A549 (cell line): Measurements from ENCODE around the gene MAFG. TPM values are rescaled to one million over a fixed set of nuclear protein-coding genes. Genes with fewer than 3 reads are reported as not detected.

ENCODE experiments used
- ATAC-seq, 2 experiments: fragments of 200-7000 bp in 1 of 2; fragments of >200 bp in 1 of 2; cut with Nextera tagmentation in 1 of 2; cut with Tn5 transposase in 1 of 2; 3 replicates each; pipeline versions ENCODE4 v1.8.0 to v1.9.1; 2018 to 2020; ENCODE audit warnings: mild to moderate bottlenecking in 1 of 2, moderate library complexity in 1 of 2
- CTCF ChIA-PET: fragments of 300-600 bp; sonication (Branson Sonifier 250); formaldehyde crosslinking; extraction: SDS; loops from one replicate; lab custom pipeline; 2021; ENCODE audit warnings: antibody characterized with exemption, inconsistent platforms; lab: Yijun Ruan, JAX
- POLR2A ChIA-PET: fragments of 350-600 bp; formaldehyde crosslinking; extraction: SDS; loops from one replicate; lab custom pipeline; 2021; ENCODE audit warnings: antibody characterized with exemption, inconsistent platforms; lab: Yijun Ruan, JAX
- DNase-seq, 2 experiments: peaks; one replicate each; pipeline versions ENCODE4 v3.0.0 to v3.0.0-alpha.2; 2011 to 2016; ENCODE audit warnings: low read depth in 1 of 2, low spot score in 1 of 2
- FAIRE-seq: peaks from 2 replicates; lab custom pipeline; 2011; peaks lifted over from hg19 to GRCh38; lab: Jason Lieb, UNC
- H3K27ac ChIP-seq, 2 experiments: fragments of >200 bp; sonication (Bioruptor Twin); formaldehyde crosslinking; 3 replicates each; pipeline ENCODE4 v1.5.1; 2016 to 2017
- H3K4me1 ChIP-seq: fragments of >200 bp; sonication (Bioruptor Twin); formaldehyde crosslinking; 3 replicates; pipeline ENCODE4 v1.6.1; 2016
- H3K4me2 ChIP-seq: fragments of >200 bp; sonication (Bioruptor Twin); formaldehyde crosslinking; 3 replicates; pipeline ENCODE4 v1.6.1; 2016
- H3K4me3 ChIP-seq: fragments of >200 bp; sonication (Bioruptor Twin); formaldehyde crosslinking; 3 replicates; pipeline ENCODE4 v1.5.1; 2016
- H3K9me3 ChIP-seq: fragments of >200 bp; sonication (Bioruptor Twin); formaldehyde crosslinking; 3 replicates; pipeline ENCODE4 v1.6.1; 2016
- BHLHE40 ChIP-seq: IDR thresholded peaks from 2 replicates; pipeline ENCODE4 v1.6.1; 2012; ENCODE audit warnings: low read depth, low read length, inconsistent platforms
- CBX8 ChIP-seq: fragments of 200-600 bp; sonication (generic); IDR thresholded peaks from 2 replicates; pipeline ENCODE4 v1.6.1; 2016
- CEBPB ChIP-seq, 2 experiments: fragments of >200 bp in 1 of 2; sonication (Bioruptor Twin) in 1 of 2; formaldehyde crosslinking in 1 of 2; IDR thresholded peaks; 2 replicates each; pipeline ENCODE4 v1.6.1; 2012 to 2016
- CHD4 ChIP-seq: fragments of 200-600 bp; sonication (generic); IDR thresholded peaks from 2 replicates; pipeline ENCODE4 v1.6.1; 2016; ENCODE audit warnings: antibody characterized with exemption, mild to moderate bottlenecking, borderline replicate concordance
- EP300 ChIP-seq, 2 experiments: fragments of >200 bp; sonication (Bioruptor Twin); formaldehyde crosslinking; IDR thresholded peaks; 2 replicates in 1 of 2; 3 replicates in 1 of 2; pipeline ENCODE4 v1.6.1; 2016 to 2017
- FOSL2 ChIP-seq, 2 experiments: fragments of 450-650 bp in 1 of 2; fragments of >200 bp in 1 of 2; sonication (Bioruptor Twin) in 1 of 2; formaldehyde crosslinking; IDR thresholded peaks; 2 replicates each; pipeline versions ENCODE4 v1.5.0 to v1.6.1; 2016 to 2020; ENCODE audit warnings: mild to moderate bottlenecking in 1 of 2, moderate library complexity in 1 of 2
- HOXA7 ChIP-seq: fragments of 250-450 bp; sonication (Bioruptor Pico); IDR thresholded peaks from 2 replicates; pipeline ENCODE4 v1.5.0; 2020; ENCODE audit warnings: mild to moderate bottlenecking, moderate library complexity
- HOXB13 ChIP-seq: fragments of 250-450 bp; sonication (Bioruptor Pico); IDR thresholded peaks from 2 replicates; pipeline ENCODE4 v1.5.0; 2020; ENCODE audit warnings: low read depth, mild to moderate bottlenecking, moderate library complexity
- JUN ChIP-seq, 2 experiments: fragments of >200 bp; sonication (Bioruptor Twin); formaldehyde crosslinking; IDR thresholded peaks; 2 replicates in 1 of 2; 3 replicates in 1 of 2; pipeline ENCODE4 v1.6.1; 2016 to 2017
- MAFK ChIP-seq: fragments of 450-650 bp; IDR thresholded peaks from 2 replicates; pipeline ENCODE4 v1.6.1; 2014; ENCODE audit not compliant: partially characterized antibody
- MAZ ChIP-seq: fragments of 150-350 bp; IDR thresholded peaks from 2 replicates; pipeline ENCODE4 v1.6.1; 2014; ENCODE audit warnings: antibody characterized with exemption, low read depth, low read length, borderline replicate concordance
- MYC ChIP-seq: IDR thresholded peaks from 2 replicates; pipeline ENCODE4 v1.6.1; 2012; ENCODE audit warnings: mild to moderate bottlenecking, inconsistent platforms, low read length, improper control_type of control experiment, borderline replicate concordance
- NFE2L2 ChIP-seq: fragments of 150-350 bp; conservative IDR thresholded peaks from 2 replicates; pipeline ENCODE4 v1.6.1; 2014; ENCODE audit warnings: low read length
- NPAS2 ChIP-seq: fragments of 250-450 bp; sonication (Bioruptor Pico); IDR thresholded peaks from 2 replicates; pipeline ENCODE4 v1.8.0; 2022; ENCODE audit warnings: mild to moderate bottlenecking, moderate library complexity, borderline replicate concordance
- PHF8 ChIP-seq: fragments of 200-600 bp; sonication (generic); IDR thresholded peaks from 2 replicates; pipeline ENCODE4 v1.6.1; 2016; ENCODE audit warnings: low read depth, mild to moderate bottlenecking, antibody characterized with exemption, moderate library complexity, borderline replicate concordance
- POLR2A ChIP-seq: IDR thresholded peaks from 2 replicates; pipeline ENCODE4 v1.6.1; 2012; ENCODE audit warnings: mild to moderate bottlenecking, low read length
- RARB ChIP-seq: fragments of 250-450 bp; sonication (Bioruptor Pico); IDR thresholded peaks from 2 replicates; pipeline ENCODE4 v1.8.0; 2021; ENCODE audit warnings: mild to moderate bottlenecking, moderate library complexity
- RFX5 ChIP-seq: fragments of 450-650 bp; IDR thresholded peaks from 2 replicates; pipeline ENCODE4 v1.7.1; 2014; ENCODE audit warnings: antibody characterized with exemption, mild to moderate bottlenecking, moderate library complexity
- TFCP2L1 ChIP-seq: fragments of 250-450 bp; sonication (Bioruptor Pico); IDR thresholded peaks from 2 replicates; pipeline ENCODE4 v1.5.0; 2021; ENCODE audit warnings: mild to moderate bottlenecking
- TP53 ChIP-seq: fragments of 250-450 bp; sonication (Bioruptor Pico); IDR thresholded peaks from 2 replicates; pipeline ENCODE4 v1.5.0; 2021; ENCODE audit warnings: mild to moderate bottlenecking, moderate library complexity
- ZC3H11A ChIP-seq: fragments of 450-650 bp; IDR thresholded peaks from 2 replicates; pipeline ENCODE4 v1.6.1; 2014; ENCODE audit warnings: antibody characterized with exemption, mild to moderate bottlenecking
- ZFP36 ChIP-seq: fragments of 450-650 bp; IDR thresholded peaks from 2 replicates; pipeline ENCODE4 v1.6.1; 2014; ENCODE audit warnings: borderline replicate concordance; ENCODE audit not compliant: partially characterized antibody
- ZNF302 ChIP-seq: fragments of 250-450 bp; sonication (Bioruptor Pico); IDR thresholded peaks from 2 replicates; pipeline ENCODE4 v1.9.0; 2021; ENCODE audit warnings: inconsistent platforms, mild to moderate bottlenecking, moderate library complexity
- WGBS: methylation state at CpG from one replicate; pipeline ENCODE4 v1.1.6; 2017; ENCODE audit errors: missing lambda C conversion rate; 5-methylcytosine and 5-hydroxymethylcytosine counted together
- polyA plus RNA-seq, 4 experiments: library from polyadenylated mRNA; depleted of rRNA in 3 of 4; stranded (reverse); fragments of >200 nt; fragmentation: RNase III in 1 of 4; extraction: RNeasy Plus Mini Kit Qiagen cat#74134 plus additional on column Dnase treatment in 1 of 4; gene quantifications; 2 replicates in 3 of 4; 3 replicates in 1 of 4; pipeline ENCODE4 v1.2.3, GENCODE V29; 2011 to 2017
- TF ChIP-seq, protein P1 (sequence below): fragments of 450-650 bp; IDR thresholded peaks from 2 replicates; pipeline ENCODE4 v1.6.1; 2014; ENCODE audit warnings: antibody characterized with exemption
- TF ChIP-seq, protein P2 (sequence below): IDR thresholded peaks from 2 replicates; pipeline ENCODE4 v1.6.1; 2012
- TF ChIP-seq, protein P3 (sequence below): fragments of >200 bp; sonication (Bioruptor Twin); formaldehyde crosslinking; IDR thresholded peaks from 3 replicates; pipeline ENCODE4 v1.6.1; 2016
- TF ChIP-seq, protein P4 (sequence below): fragments of 250-450 bp; sonication (Bioruptor Pico); IDR thresholded peaks from 2 replicates; pipeline ENCODE4 v1.5.0; 2020; ENCODE audit warnings: low read depth, mild to moderate bottlenecking, moderate library complexity
- TF ChIP-seq, protein P5 (sequence below): IDR thresholded peaks from 2 replicates; pipeline ENCODE4 v1.6.1; 2012
- TF ChIP-seq, protein P6 (sequence below): IDR thresholded peaks from 2 replicates; pipeline ENCODE4 v1.6.1; 2012; ENCODE audit warnings: low read depth, borderline replicate concordance

Gene MAFG
- polyA plus RNA-seq, 2 of the 4 experiments (the other 2 are of a cell fraction): 47.9 to 57.9 TPM

DNA sequence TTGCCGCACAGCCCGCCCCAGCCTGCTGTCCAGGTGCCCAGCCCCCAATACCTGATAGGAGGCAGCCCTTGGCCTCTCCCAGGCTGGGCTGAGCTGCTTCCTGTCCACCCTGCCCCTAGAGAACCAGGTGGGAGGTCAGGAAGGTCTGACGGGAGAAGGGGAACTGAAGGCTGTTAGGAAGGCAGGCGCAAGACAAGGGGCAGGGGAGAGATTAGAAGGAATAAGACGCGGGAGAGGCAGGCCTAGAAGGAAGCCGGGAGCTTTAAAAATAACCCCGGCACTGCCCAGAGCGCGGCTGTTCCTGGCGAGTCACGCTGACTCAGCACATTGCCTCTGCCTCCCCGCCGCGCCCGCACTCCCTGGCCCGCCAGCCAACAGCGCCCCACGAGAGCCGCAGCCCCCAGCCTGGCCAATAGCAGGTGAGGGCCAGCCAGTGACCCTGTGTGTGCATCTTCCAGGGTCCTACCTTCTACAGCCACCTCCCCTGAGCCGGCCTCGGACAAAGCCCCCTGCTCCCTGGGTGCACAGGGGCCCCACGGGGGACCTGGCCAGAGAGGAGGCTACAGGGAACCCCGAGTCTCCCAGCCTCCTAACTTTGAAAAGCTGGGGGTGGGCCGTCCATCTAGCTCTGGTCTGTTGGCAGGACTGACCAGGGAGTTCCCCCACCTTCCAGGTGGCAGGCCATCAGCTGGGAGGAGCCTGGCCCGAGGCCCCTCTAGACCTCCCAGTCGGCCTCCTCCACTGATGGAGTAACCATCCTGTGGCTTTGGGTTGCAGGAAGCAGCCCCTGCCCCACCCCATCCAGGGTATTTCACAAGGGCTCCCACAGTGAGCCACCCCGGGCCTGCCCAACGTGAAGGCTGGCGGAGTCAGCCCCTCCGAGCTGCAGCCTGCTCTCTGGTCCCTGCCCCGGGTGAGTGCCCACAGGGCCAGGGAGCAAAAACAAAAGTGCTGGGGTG lies 4.0 kb downstream of the MAFG start:
- ATAC-seq: peak; percentile 23 to 68
- H3K9me3 ChIP-seq: no peaks in the 10 kb centered on the region
- POLR2A ChIA-PET: interaction anchor here (1.1 to 1.9 kb wide), 7 partner anchors 13 to 240 kb away, joined by 3 to 5 read pairs (median 3); partner anchors contain the start of genes ARL16, HGS, MCRIP1 and PCYT2
- H3K4me3 ChIP-seq: peak overlapping the region; percentile 57
- H3K27ac ChIP-seq: peak overlapping the region; percentile 96 to 98
- peak; percentile 43 for FAIRE-seq
- TF ChIP-seq ZFP36 (no peak), ZC3H11A (no peak; the same call in 1 of the 2 replicates), MAZ (peak; percentile 13; the same call in 1 of the 2 replicates), NFE2L2 (peak; percentile 98), BHLHE40 (no peak), RARB (CRISPR knock-in tag) (no peak), FOSL2 (IDR thresholded peaks at IDR 0.05) (no peak), FOSL2 (CRISPR knock-in tag; IDR thresholded peaks at IDR 0.05) (peak; percentile 61), POLR2A (peak; percentile 18; the same call in 1 of the 2 replicates), MAFK (peak; percentile 100), JUN (IDR thresholded peaks at IDR 0.05) (peak in 1 of 2 experiments; percentile 67; a peak in 2 of 5 replicates), ZNF302 (CRISPR knock-in tag) (no peak), PHF8 (no peak), HOXA7 (CRISPR knock-in tag) (peak; percentile 80; the same call in 1 of the 2 replicates), RFX5 (peak; percentile 78), CHD4 (no peak), EP300 (IDR thresholded peaks at IDR 0.05) (peak in 1 of 2 experiments; percentile 41; a peak in 1 of 5 replicates), TFCP2L1 (CRISPR knock-in tag) (peak; percentile 30; the same call in 1 of the 2 replicates), NPAS2 (no peak), HOXB13 (CRISPR knock-in tag) (0 out of 2 replicates have a peak, but pooled peaks have one; percentile 36), MYC (0 out of 2 replicates have a peak, but pooled peaks have one; percentile 32), CBX8 (no peak), TP53 (peak; percentile 48; the same call in 1 of the 2 replicates), CEBPB (IDR thresholded peaks at IDR 0.05) (peak; percentile 20 to 81; a peak in 2 of 4 replicates)
- TF ChIP-seq, protein P1, sequence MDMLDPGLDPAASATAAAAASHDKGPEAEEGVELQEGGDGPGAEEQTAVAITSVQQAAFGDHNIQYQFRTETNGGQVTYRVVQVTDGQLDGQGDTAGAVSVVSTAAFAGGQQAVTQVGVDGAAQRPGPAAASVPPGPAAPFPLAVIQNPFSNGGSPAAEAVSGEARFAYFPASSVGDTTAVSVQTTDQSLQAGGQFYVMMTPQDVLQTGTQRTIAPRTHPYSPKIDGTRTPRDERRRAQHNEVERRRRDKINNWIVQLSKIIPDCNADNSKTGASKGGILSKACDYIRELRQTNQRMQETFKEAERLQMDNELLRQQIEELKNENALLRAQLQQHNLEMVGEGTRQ: no peak
- TF ChIP-seq, protein P2, sequence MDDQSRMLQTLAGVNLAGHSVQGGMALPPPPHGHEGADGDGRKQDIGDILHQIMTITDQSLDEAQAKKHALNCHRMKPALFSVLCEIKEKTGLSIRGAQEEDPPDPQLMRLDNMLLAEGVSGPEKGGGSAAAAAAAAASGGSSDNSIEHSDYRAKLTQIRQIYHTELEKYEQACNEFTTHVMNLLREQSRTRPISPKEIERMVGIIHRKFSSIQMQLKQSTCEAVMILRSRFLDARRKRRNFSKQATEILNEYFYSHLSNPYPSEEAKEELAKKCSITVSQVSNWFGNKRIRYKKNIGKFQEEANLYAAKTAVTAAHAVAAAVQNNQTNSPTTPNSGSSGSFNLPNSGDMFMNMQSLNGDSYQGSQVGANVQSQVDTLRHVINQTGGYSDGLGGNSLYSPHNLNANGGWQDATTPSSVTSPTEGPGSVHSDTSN: 0 out of 2 replicates have a peak, but pooled peaks have one; percentile 43
- TF ChIP-seq, protein P3, sequence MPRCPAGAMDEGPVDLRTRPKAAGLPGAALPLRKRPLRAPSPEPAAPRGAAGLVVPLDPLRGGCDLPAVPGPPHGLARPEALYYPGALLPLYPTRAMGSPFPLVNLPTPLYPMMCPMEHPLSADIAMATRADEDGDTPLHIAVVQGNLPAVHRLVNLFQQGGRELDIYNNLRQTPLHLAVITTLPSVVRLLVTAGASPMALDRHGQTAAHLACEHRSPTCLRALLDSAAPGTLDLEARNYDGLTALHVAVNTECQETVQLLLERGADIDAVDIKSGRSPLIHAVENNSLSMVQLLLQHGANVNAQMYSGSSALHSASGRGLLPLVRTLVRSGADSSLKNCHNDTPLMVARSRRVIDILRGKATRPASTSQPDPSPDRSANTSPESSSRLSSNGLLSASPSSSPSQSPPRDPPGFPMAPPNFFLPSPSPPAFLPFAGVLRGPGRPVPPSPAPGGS: no peak
- TF ChIP-seq, protein P4, sequence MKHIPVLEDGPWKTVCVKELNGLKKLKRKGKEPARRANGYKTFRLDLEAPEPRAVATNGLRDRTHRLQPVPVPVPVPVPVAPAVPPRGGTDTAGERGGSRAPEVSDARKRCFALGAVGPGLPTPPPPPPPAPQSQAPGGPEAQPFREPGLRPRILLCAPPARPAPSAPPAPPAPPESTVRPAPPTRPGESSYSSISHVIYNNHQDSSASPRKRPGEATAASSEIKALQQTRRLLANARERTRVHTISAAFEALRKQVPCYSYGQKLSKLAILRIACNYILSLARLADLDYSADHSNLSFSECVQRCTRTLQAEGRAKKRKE (CRISPR knock-in tag): 0 out of 2 replicates have a peak, but pooled peaks have one; percentile 5
- TF ChIP-seq, protein P5, sequence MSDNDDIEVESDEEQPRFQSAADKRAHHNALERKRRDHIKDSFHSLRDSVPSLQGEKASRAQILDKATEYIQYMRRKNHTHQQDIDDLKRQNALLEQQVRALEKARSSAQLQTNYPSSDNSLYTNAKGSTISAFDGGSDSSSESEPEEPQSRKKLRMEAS: peak; percentile 75
- TF ChIP-seq, protein P6, sequence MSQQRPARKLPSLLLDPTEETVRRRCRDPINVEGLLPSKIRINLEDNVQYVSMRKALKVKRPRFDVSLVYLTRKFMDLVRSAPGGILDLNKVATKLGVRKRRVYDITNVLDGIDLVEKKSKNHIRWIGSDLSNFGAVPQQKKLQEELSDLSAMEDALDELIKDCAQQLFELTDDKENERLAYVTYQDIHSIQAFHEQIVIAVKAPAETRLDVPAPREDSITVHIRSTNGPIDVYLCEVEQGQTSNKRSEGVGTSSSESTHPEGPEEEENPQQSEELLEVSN: peak; percentile 18; the same call in 1 of the 2 replicates
- TF ChIP-seq, all 56 proteins: peak for 18
- peak overlapping the region; percentile 96 for H3K4me2 ChIP-seq
- CTCF ChIA-PET: interaction anchor here (0.7 to 12.8 kb wide), 12 partner anchors 12 to 215 kb away, joined by 3 to 99 read pairs (median 5); partner anchors contain the start of genes ALYREF, ANAPC11, ARHGDIA and CENPX
- peak; percentile 83 to 91 for DNase-seq
- WGBS: 3% methylated on average over 24 of the region's 32 CpGs
- H3K4me1 ChIP-seq: peaks cover 70% of the 10 kb centered on the region
